Peyer's patch (tissue), 4 donors: ENCODE data around the gene CCDC93.

Experiments used
- CTCF ChIP-seq, 6 experiments: fragments of 450-650 bp in 4 of 6; fragments of 200-600 bp in 2 of 6; sonication (generic) in 1 of 6; IDR thresholded peaks; one replicate each; pipeline ENCODE4 v1.5.1; 2017 to 2019; ENCODE audit warnings: antibody characterized with exemption in 6 of 6, mild to moderate bottlenecking in 3 of 6, moderate library complexity in 1 of 6
- POLR2A ChIP-seq, 2 donors: fragments of 450-650 bp; IDR thresholded peaks; one replicate each; pipeline ENCODE4 v1.5.1; 2017; ENCODE audit warnings: antibody characterized with exemption in 2 of 2, mild to moderate bottlenecking in 2 of 2, moderate library complexity in 2 of 2

GRCh38 chr2:117977696-117978095 lies 36.2 kb downstream of the CCDC93 start:
- TF ChIP-seq CTCF (IDR thresholded peaks at IDR 0.05): no peak
- no peak for TF ChIP-seq POLR2A (IDR thresholded peaks at IDR 0.05)
